ENCODE data around the gene GSTT2. TPM values are rescaled to one million over a fixed set of nuclear protein-coding genes. Genes with fewer than 3 reads are reported as not detected.

The GSTT2 gene
- polyA plus RNA-seq, 2 of the 4 experiments (the other 2 are of a cell fraction): 0.14 TPM; not detected in 1

DNA sequence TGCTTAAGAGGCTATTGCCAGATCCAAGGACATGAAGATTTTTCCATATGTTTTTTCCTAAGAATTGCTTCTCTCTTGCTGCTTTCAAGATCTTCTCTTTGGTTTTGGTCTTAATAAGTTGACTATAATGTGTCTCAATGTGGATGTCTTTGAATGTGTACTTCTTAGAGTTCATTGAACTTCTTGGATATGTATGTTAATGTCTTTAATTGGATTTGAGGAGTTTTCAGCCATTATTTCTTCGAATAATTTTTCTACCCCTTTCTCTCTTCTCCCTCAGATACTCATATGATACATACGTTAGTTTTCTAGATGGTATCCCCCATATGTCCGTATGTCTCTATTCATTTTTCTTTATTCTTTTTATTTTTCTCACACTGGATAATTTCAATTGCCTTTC is 44.4 kb downstream of the GSTT2 start:
- Histone ChIP-seq H3K4me2 (no peak overlapping the region), H3K27ac (no peak overlapping the region), H3K9me3 (no peaks in the 10 kb centered on the region), H3K4me1 (no peaks in the 10 kb centered on the region), H3K4me3 (no peak overlapping the region)
- POLR2A ChIA-PET: no interaction called here
- FAIRE-seq: no peak
- 91% methylated on average over 3 of the region's 3 CpGs for WGBS (ENCODE audit: missing lambda C conversion rate)
- ATAC-seq: no peak
- TF ChIP-seq NFE2L2 (conservative IDR thresholded peaks at IDR 0.05; ENCODE audit: low read length) (no peak), CHD2 (IDR thresholded peaks at IDR 0.05; ENCODE audit: low read length, partially characterized antibody) (no peak), RNF2 (IDR thresholded peaks at IDR 0.05; ENCODE audit: borderline replicate concordance, low read depth) (no peak), ZFP36 (IDR thresholded peaks at IDR 0.05; ENCODE audit: borderline replicate concordance, partially characterized antibody) (no peak), ZC3H11A (IDR thresholded peaks at IDR 0.05) (no peak), HMGXB4 (CRISPR knock-in tag; IDR thresholded peaks at IDR 0.05; ENCODE audit: borderline replicate concordance) (no peak), JUNB (IDR thresholded peaks at IDR 0.05) (no peak), HDAC2 (IDR thresholded peaks at IDR 0.05) (no peak), EP300 (IDR thresholded peaks at IDR 0.05) (no peak), NR3C1 (IDR thresholded peaks at IDR 0.05) (no peak), PHF8 (IDR thresholded peaks at IDR 0.05; ENCODE audit: borderline replicate concordance, low read depth) (no peak), HOXB13 (CRISPR knock-in tag; IDR thresholded peaks at IDR 0.05; ENCODE audit: low read depth) (no peak), BHLHE40 (IDR thresholded peaks at IDR 0.05; ENCODE audit: low read depth, low read length) (no peak), ELK1 (IDR thresholded peaks at IDR 0.05; ENCODE audit: low read depth, low read length) (no peak), SMC3 (IDR thresholded peaks at IDR 0.05) (no peak), FOSB (CRISPR knock-in tag; IDR thresholded peaks at IDR 0.05) (no peak)
- TF ChIP-seq, protein P1, sequence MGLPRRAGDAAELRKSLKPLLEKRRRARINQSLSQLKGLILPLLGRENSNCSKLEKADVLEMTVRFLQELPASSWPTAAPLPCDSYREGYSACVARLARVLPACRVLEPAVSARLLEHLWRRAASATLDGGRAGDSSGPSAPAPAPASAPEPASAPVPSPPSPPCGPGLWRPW (IDR thresholded peaks at IDR 0.05): no peak
- CTCF ChIA-PET: no interaction called here
- DNase-seq (ENCODE audit: low read depth in 1 of 2, low spot score in 1 of 2): no peak

- WGBS (ENCODE audit: missing lambda C conversion rate): 83% methylated on average over 6 of the region's 6 CpGs
- Histone ChIP-seq H3K4me3 (no peak overlapping the region), H3K27ac (no peak overlapping the region), H3K4me1 (no peaks in the 10 kb centered on the region), H3K9me3 (no peaks in the 10 kb centered on the region), H3K4me2 (no peak overlapping the region)
- DNase-seq (ENCODE audit: low read depth in 1 of 2, low spot score in 1 of 2) (no peak), ATAC-seq (no peak), FAIRE-seq (no peak)
- ChIA-PET CTCF (interaction anchor here (1.6 to 1.8 kb wide), 2 partner anchors 14 to 130 kb away, joined by 4 read pairs; no protein-coding TSS in a partner anchor), POLR2A (no interaction called here)
- TF ChIP-seq MAZ (IDR thresholded peaks at IDR 0.05; ENCODE audit: borderline replicate concordance, low read depth, low read length) (no peak), HOXB5 (CRISPR knock-in tag; IDR thresholded peaks at IDR 0.05) (no peak), TP53 (CRISPR knock-in tag; IDR thresholded peaks at IDR 0.05) (no peak), MYC (IDR thresholded peaks at IDR 0.05; ENCODE audit: borderline replicate concordance, low read length) (no peak), ZSCAN20 (CRISPR knock-in tag; IDR thresholded peaks at IDR 0.05) (no peak), ZC3H11A (IDR thresholded peaks at IDR 0.05) (no peak), CBX2 (IDR thresholded peaks at IDR 0.05; ENCODE audit: borderline replicate concordance, low read depth) (no peak), CEBPB (IDR thresholded peaks at IDR 0.05) (no peak)
Measured at GRCh38 chr22:24025475-24025874, 45.5 kb downstream of the GSTT2 start.
